ENCODE results near the gene PIGM. TPM values are rescaled to one million over a fixed set of nuclear protein-coding genes. Genes with fewer than 3 reads are reported as not detected.

PIGM gene
- 1 to 10 TPM; 5.5 to 6.3 TPM for total RNA-seq
- long read RNA-seq, donor 1, full-length matches to known transcripts: 5 of 5 reads
- long read RNA-seq, donor 1, partial matches to known transcripts: 0 of 5 reads
- long read RNA-seq, donor 1, other reads (novel, unspliced or antisense): 0 of 5 reads
- long read RNA-seq, donor 2, full-length matches to known transcripts: 25 of 25 reads
- long read RNA-seq, donor 2, partial matches to known transcripts: 0 of 25 reads
- long read RNA-seq, donor 2, other reads (novel, unspliced or antisense): 0 of 25 reads

- intact Hi-C loops (cut with DNase I): no loop called here
- DNase-seq (ENCODE audit: low spot score): peak; percentile 97
Observed at GRCh38 chr1:160031365-160032164, at the start of gene PIGM. Gene PIGM, minus strand, starts transcription at chr1:160031990. Its CDS starts 251 bp downstream, at chr1:160031739.

GRCh38 chr1:160081261-160081936, 49.6 kb upstream of the PIGM start, which contains the start of gene KCNJ9:
Gene KCNJ9, plus strand, starts transcription at chr1:160081538. Its CDS starts 2,493 bp downstream, at chr1:160084031.
- DNase-seq (ENCODE audit: low spot score): no peak
- intact Hi-C loops (cut with DNase I): no loop called here

- intact Hi-C loops (cut with DNase I): no loop called here
- DNase-seq (ENCODE audit: low spot score): no peak
Observed at GRCh38 chr1:160080381-160081100, 48.8 kb upstream of the PIGM start.

DNA sequence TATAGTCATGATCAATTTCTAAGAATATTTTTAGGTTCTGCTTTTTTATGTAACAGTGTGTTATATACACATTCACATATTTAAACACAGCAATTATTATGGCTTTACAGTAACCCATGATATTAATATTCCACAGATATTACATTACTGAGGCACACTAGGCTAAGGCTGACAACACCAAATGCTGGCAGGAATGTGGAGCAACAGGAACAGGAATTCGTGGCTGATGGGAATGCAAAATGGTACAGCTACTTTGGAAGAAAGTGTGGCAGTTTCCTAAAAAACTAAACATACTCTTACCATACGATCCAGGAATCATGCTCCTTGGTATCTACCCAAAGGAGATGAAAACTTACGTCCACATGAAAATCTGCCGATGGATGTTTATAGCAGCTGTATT, 47.7 kb upstream of the PIGM start:
- intact Hi-C loops (cut with DNase I): no loop called here

DNA sequence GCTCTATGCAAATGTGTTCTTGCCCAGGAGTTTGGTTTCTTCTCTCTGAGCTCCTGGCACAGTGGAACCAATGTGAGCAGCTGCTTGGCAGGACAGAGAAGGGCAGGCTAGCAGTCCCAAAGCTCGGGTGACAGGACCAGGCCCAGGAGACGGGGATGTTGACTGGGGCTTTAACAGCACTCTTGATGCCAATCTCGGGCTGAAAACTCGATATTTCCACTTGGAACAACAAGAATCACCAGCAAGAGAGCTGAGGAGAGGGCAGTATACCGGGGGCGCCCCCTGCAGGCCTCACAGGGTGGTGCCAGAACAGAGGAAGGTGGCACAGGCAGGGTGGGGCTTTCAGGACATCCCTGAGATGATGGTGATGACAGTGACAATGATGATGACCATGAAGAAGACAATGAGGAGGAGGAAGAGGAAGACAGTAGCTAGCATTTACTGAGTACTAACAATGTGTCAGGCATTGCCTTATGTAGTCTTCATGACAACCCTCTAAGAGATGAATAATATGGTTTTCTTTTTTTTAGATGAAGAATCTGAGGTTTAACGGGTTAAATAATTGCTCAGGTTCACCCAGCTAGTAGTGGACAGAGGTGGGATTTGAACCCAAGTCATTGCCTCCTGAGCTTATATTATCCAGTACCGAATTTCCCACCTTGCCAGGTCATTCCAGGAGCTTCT, 46.9 kb upstream of the PIGM start:
- intact Hi-C loops (cut with DNase I): no loop called here
- DNase-seq (ENCODE audit: low spot score): no peak

More for the DNA sequence above, 47.7 kb upstream of the PIGM start:
- no peak for DNase-seq (ENCODE audit: low spot score)

GRCh38 chr1:160077486-160077885, 45.7 kb upstream of the PIGM start:
- DNase-seq (ENCODE audit: low spot score): no peak
- intact Hi-C loops (cut with DNase I): no loop called here

DNA sequence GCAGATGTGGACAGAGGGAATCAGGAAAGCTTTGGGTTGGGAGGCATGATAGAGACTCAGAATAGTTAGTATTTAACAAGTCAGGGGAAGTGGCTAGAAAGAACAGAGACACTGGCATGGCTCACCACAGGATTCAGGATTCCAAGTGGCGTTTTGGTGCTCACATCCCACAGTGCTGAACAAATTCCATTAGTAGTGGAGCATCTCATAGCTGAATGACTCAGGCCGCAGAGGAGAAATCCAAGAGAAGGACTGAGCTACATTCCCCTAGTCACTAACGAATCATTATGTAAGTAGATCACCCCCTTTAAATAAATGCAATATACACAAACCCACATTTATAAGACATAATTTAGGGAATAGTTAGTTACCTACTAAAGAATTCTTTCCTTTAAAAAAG, 44.5 kb upstream of the PIGM start:
- intact Hi-C loops (cut with DNase I): no loop called here
- no peak for DNase-seq (ENCODE audit: low spot score)

- intact Hi-C loops (cut with DNase I): no loop called here
- no peak for DNase-seq (ENCODE audit: low spot score)
Observed at GRCh38 chr1:160075836-160076235, 44.0 kb upstream of the PIGM start.

DNA sequence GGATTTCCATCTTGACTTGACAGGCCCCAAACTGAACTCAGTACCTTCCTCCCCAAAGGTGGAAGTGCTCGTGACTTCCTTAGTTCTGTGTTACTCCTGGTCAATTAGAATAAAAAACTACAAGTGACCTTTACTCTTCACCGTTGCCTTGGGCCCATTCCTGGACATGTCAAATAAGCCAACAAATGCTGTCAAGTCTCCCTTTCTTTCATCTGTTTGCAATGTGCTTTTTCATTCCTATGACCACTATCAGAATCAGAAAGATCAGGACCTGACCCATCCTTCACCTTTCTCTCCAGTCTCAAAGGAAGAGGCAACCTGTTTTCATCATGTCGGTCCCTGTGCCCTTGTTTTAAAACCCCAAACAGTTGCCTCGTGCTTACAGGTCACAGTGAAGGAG, 43.1 kb upstream of the PIGM start:
- intact Hi-C loops (cut with DNase I): no loop called here

DNA sequence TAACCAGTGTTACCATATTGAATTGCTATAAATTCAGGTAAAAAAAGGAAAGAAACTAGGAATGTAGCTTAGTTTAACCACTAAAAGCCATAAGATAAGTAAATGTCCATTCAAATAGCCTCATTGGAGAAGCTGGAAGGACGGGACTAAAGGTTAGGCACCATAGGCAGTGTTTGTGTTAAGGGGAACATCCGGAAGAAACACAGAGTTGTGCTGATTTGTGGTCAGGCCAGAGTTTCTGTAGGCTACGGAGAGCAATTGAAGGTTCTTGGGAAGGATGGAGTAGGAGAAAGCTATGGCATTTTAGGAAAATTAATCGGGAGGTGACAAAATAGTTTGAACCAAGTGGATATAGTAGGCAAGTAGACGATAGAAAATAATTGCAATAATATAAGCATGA, 39.5 kb upstream of the PIGM start:
- intact Hi-C loops (cut with DNase I): no loop called here
- no peak for DNase-seq (ENCODE audit: low spot score)

More for the DNA sequence above, 43.1 kb upstream of the PIGM start:
- DNase-seq (ENCODE audit: low spot score): no peak

DNA sequence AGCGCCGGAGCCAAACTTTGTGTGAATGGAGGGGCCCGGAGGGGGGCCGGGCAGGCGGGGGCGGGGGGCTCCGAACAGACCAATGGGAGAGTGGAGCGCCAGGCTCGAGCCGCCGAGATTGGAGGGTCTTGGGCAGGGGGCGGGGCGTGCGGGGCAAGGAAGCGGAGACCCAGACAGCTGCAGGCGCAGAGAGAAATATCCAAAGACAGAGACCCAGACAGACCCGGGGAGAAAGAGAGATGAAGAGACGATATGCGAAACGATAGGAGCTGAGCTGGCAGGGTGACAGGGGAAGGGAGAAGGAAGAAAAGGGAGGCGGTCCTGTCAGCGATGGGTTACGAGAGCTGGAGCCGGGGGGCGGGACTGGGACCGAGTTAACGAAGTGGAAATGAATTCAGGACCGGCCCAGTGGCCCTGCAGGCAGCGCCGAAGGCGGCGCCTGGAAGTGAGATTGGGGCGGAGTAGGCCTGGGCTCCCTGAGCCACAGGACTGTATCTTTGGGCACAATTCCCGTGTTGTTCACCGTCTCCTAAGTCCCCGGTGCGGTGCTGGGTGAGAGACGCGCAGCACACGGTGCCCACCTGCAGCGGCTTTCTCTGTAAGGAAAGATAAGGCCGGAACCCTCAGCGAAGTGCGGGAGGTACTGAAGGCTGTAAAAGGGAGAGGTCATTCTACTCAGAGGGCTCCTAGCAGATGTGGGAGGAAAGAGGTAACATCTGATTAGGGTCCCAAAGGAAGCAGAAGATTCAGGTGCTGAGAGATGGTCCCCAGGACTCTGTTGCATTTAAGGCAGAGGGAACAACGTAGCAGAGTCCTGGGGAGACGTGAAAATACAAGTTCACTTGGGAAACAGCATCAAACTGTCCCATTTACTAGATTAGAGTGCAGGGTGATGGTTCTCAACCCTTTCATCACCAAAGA, 38.7 kb upstream of the PIGM start:
- intact Hi-C loops (cut with DNase I): no loop called here
- DNase-seq (ENCODE audit: low spot score): peak; percentile 91

GRCh38 chr1:160069460-160070231, 37.9 kb upstream of the PIGM start, which contains the start of gene KCNJ10:
Gene KCNJ10, minus strand, starts transcription at chr1:160070160. Its CDS starts 27,628 bp downstream, at chr1:160042532.
- intact Hi-C loops (cut with DNase I): loop anchor here in 1 of 2 donors (5.0 kb wide), 1 partner anchor 1572 kb away; no protein-coding TSS in a partner anchor
- no peak for DNase-seq (ENCODE audit: low spot score)

- no peak for DNase-seq (ENCODE audit: low spot score)
- intact Hi-C loops (cut with DNase I): loop anchor here in 1 of 2 donors (5.0 kb wide), 1 partner anchor 1571 kb away; no protein-coding TSS in a partner anchor
Observed at GRCh38 chr1:160068225-160068624, 36.4 kb upstream of the PIGM start.

DNA sequence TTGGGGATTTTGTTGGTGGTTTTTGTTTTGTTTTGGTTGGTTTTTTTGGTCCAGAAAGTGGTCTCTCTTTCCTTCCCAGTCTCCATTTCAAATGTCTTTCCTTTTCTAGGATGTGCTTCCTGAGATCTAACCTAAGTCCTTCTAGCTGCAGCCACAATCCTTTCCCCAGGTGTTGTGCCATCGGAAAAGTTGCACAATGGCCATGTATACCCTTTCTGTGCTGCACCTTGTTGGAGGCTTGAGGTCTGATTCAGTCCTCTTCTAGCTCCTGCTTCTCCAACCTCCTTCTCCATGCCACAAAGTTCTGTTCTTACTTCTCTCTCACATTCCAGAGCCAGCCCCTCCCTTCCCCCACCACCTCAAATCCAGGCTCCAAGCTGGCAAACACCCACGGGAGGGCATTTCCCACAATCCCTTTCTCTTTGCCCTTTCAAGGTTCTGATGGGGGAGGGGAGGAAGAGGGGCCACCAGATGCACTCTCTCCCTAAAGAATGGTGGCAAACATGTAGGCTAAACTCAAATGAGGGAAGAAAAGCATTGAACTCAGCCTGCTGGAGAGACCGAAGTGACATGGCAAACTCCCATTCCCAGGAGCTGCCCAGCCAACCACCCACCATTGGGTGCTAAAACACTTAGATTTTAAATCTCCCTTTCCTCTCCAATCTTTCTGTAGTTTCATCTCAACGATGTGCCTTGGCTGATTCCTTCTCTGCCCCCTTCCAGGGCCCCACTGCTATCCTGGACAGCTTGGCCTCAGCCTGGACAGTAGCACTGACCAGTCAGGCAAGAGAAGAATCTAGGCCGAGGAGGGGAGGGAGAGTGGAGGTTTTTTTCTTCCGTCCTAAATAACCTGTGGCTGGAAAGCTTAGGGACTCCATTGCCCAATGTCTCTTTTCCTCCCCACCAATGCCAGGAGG, 35.3 kb upstream of the PIGM start:
- DNase-seq (ENCODE audit: low spot score): no peak
- intact Hi-C loops (cut with DNase I): loop anchor here in 1 of 2 donors (5.0 kb wide), 1 partner anchor 1570 kb away; no protein-coding TSS in a partner anchor

GRCh38 chr1:160064746-160065145, 33.0 kb upstream of the PIGM start:
- DNase-seq (ENCODE audit: low spot score): no peak
- intact Hi-C loops (cut with DNase I): loop anchor here in 1 of 2 donors (5.0 kb wide), 1 partner anchor 1567 kb away; no protein-coding TSS in a partner anchor

DNA sequence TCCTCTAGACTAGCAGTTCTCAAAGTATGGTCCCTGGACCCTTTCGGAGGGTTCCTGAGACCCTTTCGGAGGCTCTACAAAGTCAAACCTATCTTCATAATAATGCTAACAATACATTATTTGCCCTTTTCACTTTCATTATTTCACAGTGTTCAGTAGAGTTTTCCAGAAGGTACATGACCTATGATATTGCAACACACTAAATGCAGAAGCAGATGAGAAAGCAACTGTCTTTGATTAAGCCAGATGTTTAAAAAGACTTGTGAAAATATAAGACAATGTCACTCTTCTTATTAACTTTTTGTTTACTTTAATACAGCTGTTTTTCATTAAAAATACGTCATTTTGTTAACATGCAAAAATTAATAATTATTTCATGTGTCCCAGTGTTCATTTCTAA, 32.4 kb upstream of the PIGM start:
- DNase-seq (ENCODE audit: low spot score): no peak
- intact Hi-C loops (cut with DNase I): no loop called here
